Tibial nerve (tissue), 4 donors: ENCODE results near the gene RAPGEF2. TPM values are rescaled to one million over a fixed set of nuclear protein-coding genes. Genes with fewer than 3 reads are reported as not detected.

Experiments
- DNase-seq, 2 donors: peaks; one replicate each; pipeline ENCODE4 v3.0.0-alpha.2; 2019; ENCODE audit warnings: low spot score in 2 of 2
- H3K27ac ChIP-seq, 4 donors: fragments of 200-600 bp; sonication (generic) in 3 of 4; one replicate each; pipeline ENCODE4 v1.5.1; 2017 to 2019; ENCODE audit warnings: mild to moderate bottlenecking in 1 of 4
- H3K27me3 ChIP-seq, 2 donors: fragments of 200-600 bp; sonication (generic) in 1 of 2; one replicate each; pipeline versions ENCODE4 v1.5.1 to v1.6.0; 2017 to 2019
- H3K36me3 ChIP-seq, 3 donors: fragments of 200-600 bp; sonication (generic); one replicate each; pipeline ENCODE4 v1.5.1; 2018 to 2019
- H3K4me1 ChIP-seq, 4 donors: fragments of 200-600 bp; sonication (generic) in 3 of 4; one replicate each; pipeline ENCODE4 v1.5.1; 2017 to 2019
- H3K4me3 ChIP-seq, 4 donors: fragments of 200-600 bp; sonication (generic) in 3 of 4; one replicate each; pipeline ENCODE4 v1.5.1; 2017 to 2019; ENCODE audit warnings: mild to moderate bottlenecking in 1 of 4, moderate library complexity in 1 of 4
- H3K9me3 ChIP-seq, 4 donors: fragments of 200-600 bp; sonication (generic) in 3 of 4; one replicate each; pipeline ENCODE4 v1.5.1; 2017 to 2019
- CTCF ChIP-seq, 5 experiments: fragments of 200-600 bp in 3 of 5; fragments of 450-650 bp in 2 of 5; sonication (generic) in 3 of 5; IDR thresholded peaks; one replicate each; pipeline ENCODE4 v1.5.1; 2016 to 2019; ENCODE audit warnings: antibody characterized with exemption in 5 of 5, mild to moderate bottlenecking in 3 of 5, moderate library complexity in 2 of 5
- EP300 ChIP-seq, 2 donors: sonication (generic); formaldehyde crosslinking; IDR thresholded peaks; one replicate each; pipeline ENCODE4 v1.6.1; 2017; ENCODE audit warnings: antibody characterized with exemption in 2 of 2, mild to moderate bottlenecking in 1 of 2
- POLR2A ChIP-seq, 2 donors: fragments of 450-650 bp; IDR thresholded peaks; one replicate each; pipeline ENCODE4 v1.6.1; 2017; ENCODE audit warnings: antibody characterized with exemption in 2 of 2, mild to moderate bottlenecking in 2 of 2, moderate library complexity in 2 of 2
- WGBS, 2 donors: methylation state at CpG; one replicate each; pipeline ENCODE4 v1.1.5; 2018; 5-methylcytosine and 5-hydroxymethylcytosine counted together
- total RNA-seq, 4 donors: library from RNA; depleted of rRNA; stranded (reverse); fragments of >200 nt; gene quantifications; one replicate each; pipeline ENCODE4 v1.1.0, GENCODE V29; 2016

RAPGEF2 gene
- total RNA-seq, 4 donors from 2014 or later, result 61.0 to 81.5 (median 69.5) TPM

- peaks cover 0 to 9% (median 0%) of the 10 kb centered on the region in 4 donors for H3K4me1 ChIP-seq
- TF ChIP-seq CTCF (IDR thresholded peaks at IDR 0.05), result no peak
- TF ChIP-seq EP300 (IDR thresholded peaks at IDR 0.05), result no peak
- no peak for TF ChIP-seq POLR2A (IDR thresholded peaks at IDR 0.05)
- 88 to 95% methylated on average over 1 of the region's 1 CpG for WGBS, 2 donors
- no peak for DNase-seq
- no peak overlapping the region for H3K27ac ChIP-seq
- no peaks in the 10 kb centered on the region for H3K36me3 ChIP-seq
- no peaks in the 10 kb centered on the region for H3K27me3 ChIP-seq
- peaks cover 0 to 4% (median 0%) of the 10 kb centered on the region in 4 donors for H3K9me3 ChIP-seq
- no peak overlapping the region for H3K4me3 ChIP-seq
These were observed 283.7 kb downstream of the RAPGEF2 start for GRCh38 chr4:159386620-159387019.

GRCh38 chr4:159389756-159390155, 286.9 kb downstream of the RAPGEF2 start:
- peaks cover 0 to 4% (median 0%) of the 10 kb centered on the region in 4 donors for H3K9me3 ChIP-seq
- TF ChIP-seq EP300 (IDR thresholded peaks at IDR 0.05), result no peak
- TF ChIP-seq CTCF (IDR thresholded peaks at IDR 0.05), result no peak
- TF ChIP-seq POLR2A (IDR thresholded peaks at IDR 0.05), result no peak
- DNase-seq, result no peak
- H3K4me1 ChIP-seq, result no peaks in the 10 kb centered on the region
- H3K27ac ChIP-seq, result no peak overlapping the region
- H3K4me3 ChIP-seq, result no peak overlapping the region
- H3K27me3 ChIP-seq, result no peaks in the 10 kb centered on the region
- 88 to 96% methylated on average over 9 to 23 of the region's 23 CpGs for WGBS, 2 donors
- no peaks in the 10 kb centered on the region for H3K36me3 ChIP-seq

GRCh38 chr4:159390648-159391047, 287.8 kb downstream of the RAPGEF2 start:
- Histone ChIP-seq H3K4me3 (no peak overlapping the region), H3K9me3 (peaks cover 0 to 4% (median 0%) of the 10 kb centered on the region in 4 donors), H3K27me3 (no peaks in the 10 kb centered on the region), H3K27ac (no peak overlapping the region), H3K36me3 (no peaks in the 10 kb centered on the region), H3K4me1 (no peaks in the 10 kb centered on the region)
- no peak for DNase-seq
- TF ChIP-seq EP300 (IDR thresholded peaks at IDR 0.05), result no peak
- no peak for TF ChIP-seq CTCF (IDR thresholded peaks at IDR 0.05)
- no peak for TF ChIP-seq POLR2A (IDR thresholded peaks at IDR 0.05)
- 44 to 47% methylated on average over 12 of the region's 12 CpGs for WGBS, 2 donors

- no peak overlapping the region for H3K27ac ChIP-seq
- no peak overlapping the region for H3K4me3 ChIP-seq
These were observed 292.8 kb downstream of the RAPGEF2 start for GRCh38 chr4:159395693-159396092.

GRCh38 chr4:159396151-159396550, 293.3 kb downstream of the RAPGEF2 start:
- 69 to 76% methylated on average over 3 of the region's 3 CpGs for WGBS, 2 donors
- Histone ChIP-seq H3K9me3 (no peaks in the 10 kb centered on the region), H3K4me3 (no peak overlapping the region), H3K4me1 (peaks cover 0 to 7% (median 0%) of the 10 kb centered on the region in 4 donors), H3K27ac (no peak overlapping the region), H3K36me3 (no peaks in the 10 kb centered on the region), H3K27me3 (no peaks in the 10 kb centered on the region)
- TF ChIP-seq POLR2A (IDR thresholded peaks at IDR 0.05) (no peak), CTCF (IDR thresholded peaks at IDR 0.05) (no peak), EP300 (IDR thresholded peaks at IDR 0.05) (no peak)
- DNase-seq, result no peak

More at GRCh38 chr4:159395693-159396092, 292.8 kb downstream of the RAPGEF2 start:
- Histone ChIP-seq H3K36me3 (no peaks in the 10 kb centered on the region), H3K9me3 (no peaks in the 10 kb centered on the region), H3K27me3 (no peaks in the 10 kb centered on the region), H3K4me1 (peaks cover 0 to 2% (median 0%) of the 10 kb centered on the region in 4 donors)
- 43 to 63% methylated on average over 2 of the region's 2 CpGs for WGBS, 2 donors
- no peak for TF ChIP-seq POLR2A (IDR thresholded peaks at IDR 0.05)
- no peak for TF ChIP-seq EP300 (IDR thresholded peaks at IDR 0.05)
- TF ChIP-seq CTCF (IDR thresholded peaks at IDR 0.05), result no peak
- DNase-seq, result no peak
